SK-N-MC (cell line): ENCODE data around the gene PTTG1.

Experiments
- DNase-seq: peaks from one replicate; pipeline ENCODE4 v3.0.0-alpha.2; 2011; ENCODE audit warnings: low read depth, low spot score
- H3K27ac ChIP-seq: fragments of 200-600 bp; sonication (generic); 2 replicates; pipeline ENCODE4 v1.5.1; 2016; ENCODE audit warnings: mixed run types
- H3K36me3 ChIP-seq: fragments of 200-600 bp; sonication (generic); 2 replicates; pipeline ENCODE4 v1.6.1; 2017; ENCODE audit warnings: antibody characterized with exemption, low read length, mixed read lengths; ENCODE audit not compliant: insufficient read depth
- H3K4me3 ChIP-seq: fragments of 200-600 bp; sonication (generic); 2 replicates; pipeline ENCODE4 v1.5.1; 2016
- H3K9ac ChIP-seq: fragments of 200-600 bp; sonication (generic); 2 replicates; pipeline ENCODE4 v1.8.0; 2017; ENCODE audit warnings: mixed run types, mixed read lengths; ENCODE audit not compliant: insufficient read length
- H3K9me3 ChIP-seq: fragments of 200-600 bp; sonication (generic); 2 replicates; pipeline ENCODE4 v1.6.1; 2017; ENCODE audit warnings: low read depth, mild to moderate bottlenecking, antibody characterized with exemption, low read length, moderate library complexity, mixed read lengths
- EZH2 ChIP-seq: fragments of 200-600 bp; sonication (generic); IDR thresholded peaks from one replicate; pipeline ENCODE4 v1.6.1; 2017; ENCODE audit warnings: antibody characterized with exemption
- FOXP2 ChIP-seq: optimal IDR thresholded peaks from 2 replicates; pipeline ENCODE3; 2011; ENCODE audit warnings: mild to moderate bottlenecking, moderate library complexity; ENCODE audit not compliant: insufficient read depth; ENCODE audit errors: extremely low read length, control extremely low read depth
- POLR2AphosphoS5 ChIP-seq: IDR thresholded peaks from 2 replicates; pipeline ENCODE4 v1.6.1; 2012; ENCODE audit warnings: mild to moderate bottlenecking, low read depth, low read length, borderline replicate concordance

The PTTG1 gene

GRCh38 chr5:160469156-160470144, 47.8 kb downstream of the PTTG1 start:
- Histone ChIP-seq H3K9me3 (no peaks in the 10 kb centered on the region), H3K27ac (no peak overlapping the region; the same call in 1 of the 2 replicates), H3K36me3 (no peaks in the 10 kb centered on the region), H3K9ac (no peak overlapping the region), H3K4me3 (no peak overlapping the region)
- DNase-seq = no peak
- no peak for TF ChIP-seq EZH2
- no peak for TF ChIP-seq FOXP2
- no peak for TF ChIP-seq POLR2AphosphoS5

- Histone ChIP-seq H3K9me3 (no peaks in the 10 kb centered on the region), H3K9ac (no peak overlapping the region), H3K36me3 (no peaks in the 10 kb centered on the region), H3K27ac (no peak overlapping the region), H3K4me3 (0 out of 2 replicates have a peak overlapping the region, but pooled peaks have one; percentile 9)
- DNase-seq = no peak
- TF ChIP-seq EZH2 = no peak
- no peak for TF ChIP-seq POLR2AphosphoS5
- TF ChIP-seq FOXP2 = no peak
Observed at GRCh38 chr5:160470437-160471361, 49.0 kb downstream of the PTTG1 start.

- no peak overlapping the region for H3K4me3 ChIP-seq
- TF ChIP-seq FOXP2 (no peak), EZH2 (no peak), POLR2AphosphoS5 (no peak)
- no peak for DNase-seq
- H3K9me3 ChIP-seq = no peaks in the 10 kb centered on the region
- no peak overlapping the region for H3K27ac ChIP-seq
- H3K36me3 ChIP-seq = no peaks in the 10 kb centered on the region
- no peak overlapping the region for H3K9ac ChIP-seq
Observed at GRCh38 chr5:160471761-160472160, 50.1 kb downstream of the PTTG1 start.

- Histone ChIP-seq H3K36me3 (no peaks in the 10 kb centered on the region), H3K4me3 (no peak overlapping the region), H3K9ac (no peak overlapping the region), H3K9me3 (no peaks in the 10 kb centered on the region), H3K27ac (no peak overlapping the region)
- TF ChIP-seq EZH2 (no peak), POLR2AphosphoS5 (no peak), FOXP2 (no peak)
- no peak for DNase-seq
Observed at GRCh38 chr5:160472482-160472881, 50.8 kb downstream of the PTTG1 start.

GRCh38 chr5:160473681-160474080, 52.0 kb downstream of the PTTG1 start:
- no peak overlapping the region for H3K9ac ChIP-seq
- no peak for DNase-seq
- H3K9me3 ChIP-seq = no peaks in the 10 kb centered on the region
- H3K36me3 ChIP-seq = no peaks in the 10 kb centered on the region
- H3K4me3 ChIP-seq = no peak overlapping the region
- no peak overlapping the region for H3K27ac ChIP-seq
- TF ChIP-seq FOXP2 = no peak
- TF ChIP-seq EZH2 = no peak
- no peak for TF ChIP-seq POLR2AphosphoS5

DNA sequence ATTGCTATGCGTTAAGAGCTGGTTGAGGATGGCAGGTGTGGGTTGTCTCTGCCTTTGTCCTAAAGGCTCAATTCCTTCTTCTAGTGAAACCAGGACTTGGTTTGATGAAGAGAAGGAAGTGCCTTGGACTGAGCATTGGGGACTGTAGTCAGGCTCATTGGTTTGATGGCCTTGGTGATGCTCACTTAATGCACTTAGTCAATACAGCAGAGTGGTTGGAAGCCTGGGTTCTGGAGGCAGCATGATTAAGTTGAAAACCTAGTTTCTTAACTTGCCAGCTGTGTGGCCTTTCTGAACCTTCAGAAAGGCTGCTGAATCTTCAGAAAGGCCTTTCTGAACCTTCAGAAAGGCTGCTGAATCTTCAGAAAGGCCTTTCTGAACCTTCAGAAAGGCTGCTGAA, 52.4 kb downstream of the PTTG1 start:
- H3K27ac ChIP-seq = no peak overlapping the region
- no peak for DNase-seq
- H3K9ac ChIP-seq = no peak overlapping the region

DNA sequence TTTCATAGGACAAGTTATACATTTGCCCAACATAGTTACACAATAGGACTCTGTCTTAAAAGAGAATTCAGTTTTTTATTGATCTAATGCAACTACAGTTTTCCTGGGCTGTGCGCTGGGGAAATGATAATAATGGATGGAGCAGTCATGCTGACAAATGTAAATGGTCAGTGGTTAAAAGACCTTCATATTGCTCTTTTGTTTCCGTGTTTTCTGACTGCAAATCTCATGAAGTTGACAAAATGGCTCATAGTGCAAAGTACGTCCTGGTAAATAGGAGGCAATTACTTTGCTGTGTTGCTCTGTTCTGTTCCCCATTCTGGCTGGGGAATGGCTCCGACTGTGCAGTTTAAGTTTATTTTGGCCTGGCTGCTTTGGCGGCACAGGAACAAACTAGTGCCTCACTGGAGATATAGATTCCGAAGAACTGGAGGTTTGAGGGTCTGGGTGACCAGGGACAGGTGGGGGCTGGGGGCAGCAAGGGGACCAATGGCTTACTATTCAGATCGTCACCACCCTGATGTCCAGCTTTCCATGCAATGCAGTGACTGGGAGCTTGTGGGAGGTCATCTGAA, 54.3 kb downstream of the PTTG1 start:
- no peaks in the 10 kb centered on the region for H3K9me3 ChIP-seq

More for the DNA sequence above, 52.4 kb downstream of the PTTG1 start:
- TF ChIP-seq EZH2 (no peak), FOXP2 (no peak), POLR2AphosphoS5 (no peak)
- H3K4me3 ChIP-seq = no peak overlapping the region
- no peaks in the 10 kb centered on the region for H3K9me3 ChIP-seq
- no peaks in the 10 kb centered on the region for H3K36me3 ChIP-seq

More for the DNA sequence above, 54.3 kb downstream of the PTTG1 start:
- no peak for DNase-seq
- TF ChIP-seq FOXP2 (no peak), POLR2AphosphoS5 (no peak), EZH2 (no peak)
- Histone ChIP-seq H3K4me3 (no peak overlapping the region), H3K9ac (no peak overlapping the region), H3K36me3 (no peaks in the 10 kb centered on the region), H3K27ac (no peak overlapping the region)
